IMR-90 (cell line): ENCODE results near the gene ZNF688. TPM values are rescaled to one million over a fixed set of nuclear protein-coding genes. Genes with fewer than 3 reads are reported as not detected.

Experiments
- ATAC-seq: fragments of 200-7000 bp; cut with Tn5 transposase; 2 replicates; pipeline ENCODE4 v1.9.1; 2020; ENCODE audit warnings: low read depth, mild to moderate bottlenecking, moderate library complexity
- BruUV-seq: library from RNA; stranded (reverse); fragments of 400-500 nt; replicated peaks from 2 replicates; lab custom pipeline; 2021; lab: Mats Ljungman, UMichigan
- CTCF ChIA-PET: fragments of 300-600 bp; formaldehyde crosslinking; extraction: SDS; loops from one replicate; lab custom pipeline; 2021; ENCODE audit warnings: antibody characterized with exemption; lab: Yijun Ruan, JAX
- POLR2A ChIA-PET: fragments of 300-600 bp; sonication (Branson Sonifier 250); formaldehyde crosslinking; loops from one replicate; lab custom pipeline; 2022; ENCODE audit warnings: antibody characterized with exemption; ENCODE audit not compliant: unreplicated experiment; lab: Charles Lee
- DNase-seq: peaks from one replicate; pipeline ENCODE4 v3.0.0; 2013
- H2AFZ ChIP-seq: replicated peaks from 2 replicates; pipeline ENCODE3; 2013; ENCODE audit warnings: low read length, mild to moderate bottlenecking; ENCODE audit not compliant: poor library complexity
- H2AK5ac ChIP-seq: 2 replicates; pipeline ENCODE4 v1.6.1; 2013; ENCODE audit warnings: low read depth, low read length, inconsistent platforms
- H2AK9ac ChIP-seq: replicated peaks from 2 replicates; pipeline ENCODE3; 2013; ENCODE audit warnings: mild to moderate bottlenecking, low read depth, low read length, moderate library complexity; ENCODE audit not compliant: poor library complexity
- H2BK120ac ChIP-seq: 2 replicates; pipeline ENCODE4 v1.6.1; 2013; ENCODE audit warnings: low read depth, low read length, inconsistent platforms
- H2BK15ac ChIP-seq: 3 replicates; pipeline ENCODE4 v1.6.1; 2013; ENCODE audit warnings: low read depth, low read length, inconsistent platforms
- H2BK20ac ChIP-seq: 2 replicates; pipeline ENCODE4 v1.6.1; 2013; ENCODE audit warnings: low read depth, mild to moderate bottlenecking, inconsistent platforms, low read length, moderate library complexity
- H2BK5ac ChIP-seq: 2 replicates; pipeline ENCODE4 v1.6.1; 2013; ENCODE audit warnings: mild to moderate bottlenecking, low read depth, low read length, inconsistent platforms; ENCODE audit not compliant: poor library complexity, severe bottlenecking
- H3K14ac ChIP-seq: replicated peaks from 2 replicates; pipeline ENCODE4 v1.6.1; 2013; ENCODE audit warnings: low read depth, low read length, inconsistent platforms
- H3K18ac ChIP-seq: 2 replicates; pipeline ENCODE4 v1.6.1; 2013; ENCODE audit warnings: low read depth, low read length, control low read depth
- H3K23ac ChIP-seq: 2 replicates; pipeline ENCODE4 v1.6.1; 2013; ENCODE audit warnings: low read depth, low read length, inconsistent platforms
- H3K27ac ChIP-seq: 2 replicates; pipeline ENCODE4 v1.5.1; 2013; ENCODE audit warnings: mild to moderate bottlenecking, control low read depth, low read length; ENCODE audit not compliant: insufficient read depth
- H3K27me3 ChIP-seq: 2 replicates; pipeline ENCODE4 v1.6.1; 2013; ENCODE audit warnings: low read length; ENCODE audit not compliant: control insufficient read depth, insufficient read depth
- H3K36me3 ChIP-seq: 2 replicates; pipeline ENCODE4 v1.6.1; 2013; ENCODE audit warnings: low read length, mixed read lengths; ENCODE audit not compliant: control insufficient read depth, insufficient read depth
- H3K4ac ChIP-seq: 2 replicates; pipeline ENCODE4 v1.6.1; 2013; ENCODE audit warnings: low read depth, low read length, inconsistent platforms
- H3K4me1 ChIP-seq: 2 replicates; pipeline ENCODE4 v1.6.1; 2013; ENCODE audit warnings: low read length, mixed read lengths; ENCODE audit not compliant: control insufficient read depth, insufficient read depth
- H3K4me2 ChIP-seq: 2 replicates; pipeline ENCODE4 v1.6.1; 2013; ENCODE audit warnings: low read depth, mild to moderate bottlenecking, control low read depth, low read length, moderate library complexity
- H3K4me3 ChIP-seq: 2 replicates; pipeline ENCODE4 v1.5.1; 2013; ENCODE audit warnings: low read depth, mild to moderate bottlenecking, control low read depth, low read length, moderate library complexity; ENCODE audit not compliant: insufficient read depth
- H3K56ac ChIP-seq: 2 replicates; pipeline ENCODE4 v1.6.1; 2013; ENCODE audit warnings: low read length, inconsistent platforms; ENCODE audit not compliant: insufficient read depth; ENCODE audit errors: extremely low read depth
- H3K79me1 ChIP-seq, 2 experiments: 2 replicates each; pipeline ENCODE4 v1.6.1; 2013; ENCODE audit warnings: low read length in 2 of 2, inconsistent platforms in 1 of 2, low read depth in 1 of 2
- H3K9ac ChIP-seq: 2 replicates; pipeline ENCODE4 v1.6.1; 2013; ENCODE audit warnings: low read depth, low read length, control low read depth
- H3K9me1 ChIP-seq: 2 replicates; pipeline ENCODE4 v1.6.1; 2013; ENCODE audit warnings: low read length, inconsistent platforms; ENCODE audit not compliant: insufficient read depth
- H3K9me3 ChIP-seq: 2 replicates; pipeline ENCODE4 v1.6.1; 2013; ENCODE audit warnings: low read length; ENCODE audit not compliant: control insufficient read depth, insufficient read depth
- H4K20me1 ChIP-seq: 2 replicates; pipeline ENCODE4 v1.6.1; 2013; ENCODE audit warnings: low read length, inconsistent platforms; ENCODE audit not compliant: insufficient read depth
- H4K5ac ChIP-seq: 2 replicates; pipeline ENCODE4 v1.6.1; 2013; ENCODE audit warnings: mild to moderate bottlenecking, low read depth, low read length, control low read depth
- H4K8ac ChIP-seq, 2 experiments: 2 replicates each; pipeline ENCODE4 v1.6.1; 2013; ENCODE audit warnings: low read depth in 2 of 2, low read length in 2 of 2, control low read depth in 1 of 2, inconsistent platforms in 1 of 2
- H4K91ac ChIP-seq: 2 replicates; pipeline ENCODE4 v1.6.1; 2013; ENCODE audit warnings: low read depth, low read length, inconsistent platforms; ENCODE audit not compliant: insufficient read depth
- CEBPB ChIP-seq: IDR thresholded peaks from 2 replicates; pipeline ENCODE4 v1.6.1; 2012; ENCODE audit warnings: low read depth, low read length, improper control_type of control experiment
- ELK1 ChIP-seq: fragments of 150-350 bp; IDR thresholded peaks from 2 replicates; pipeline ENCODE4 v1.6.1; 2016; ENCODE audit warnings: low read depth, mild to moderate bottlenecking, low read length, moderate library complexity, borderline replicate concordance
- NFE2L2 ChIP-seq: fragments of 150-350 bp; IDR thresholded peaks from 2 replicates; pipeline ENCODE4 v1.6.1; 2016; ENCODE audit warnings: low read depth, mild to moderate bottlenecking, low read length
- WGBS, 2 experiments: methylation state at CpG; one replicate each; pipeline versions ENCODE4 v1.1.5 to v1.1.7; 2013; ENCODE audit warnings: missing lambda C conversion rate in 2 of 2; ENCODE audit not compliant: insufficient read length in 1 of 2; ENCODE audit errors: extremely low coverage in 2 of 2; 5-methylcytosine and 5-hydroxymethylcytosine counted together
- dilution Hi-C: fragments of 300-500 bp; cut with HindIII; formaldehyde crosslinking; loops from one replicate; pipeline ENCODE4 v1.14.3; 2018; ENCODE audit warnings: low sequenced_read_pairs; ENCODE audit not compliant: unreplicated experiment
- in situ Hi-C: fragments of 300-500 bp; cut with MboI; formaldehyde crosslinking; loops from 3 replicates; pipeline ENCODE4 v1.14.3; 2019; ENCODE audit warnings: low sequenced_read_pairs, inconsistent platforms, mixed read lengths
- intact Hi-C: fragments of 100-400 bp; cut with micrococcal nuclease; formaldehyde crosslinking; loops from 2 replicates; pipeline ENCODE4 v1.10.0; 2022
- polyA plus RNA-seq, 3 experiments: library from polyadenylated mRNA; depleted of rRNA; stranded (reverse); fragments of >200 nt; gene quantifications; 2 replicates each; pipeline ENCODE4 v1.2.3, GENCODE V29; 2012; ENCODE audit warnings: low replicate concordance in 1 of 3
- total RNA-seq: library from RNA; depleted of rRNA; stranded (reverse); fragments of >200 nt; gene quantifications from 2 replicates; pipeline ENCODE4 v1.2.3, GENCODE V29; 2012
- TF ChIP-seq, protein P1 (sequence below): conservative IDR thresholded peaks from 2 replicates; pipeline ENCODE4 v1.5.1; 2012; ENCODE audit warnings: mild to moderate bottlenecking, low read depth, low read length, improper control_type of control experiment

Gene ZNF688
- total and polyA plus RNA-seq, 2 of the 4 experiments (the other 2 are of a cell fraction), result 1.8 to 3.7 TPM

DNA sequence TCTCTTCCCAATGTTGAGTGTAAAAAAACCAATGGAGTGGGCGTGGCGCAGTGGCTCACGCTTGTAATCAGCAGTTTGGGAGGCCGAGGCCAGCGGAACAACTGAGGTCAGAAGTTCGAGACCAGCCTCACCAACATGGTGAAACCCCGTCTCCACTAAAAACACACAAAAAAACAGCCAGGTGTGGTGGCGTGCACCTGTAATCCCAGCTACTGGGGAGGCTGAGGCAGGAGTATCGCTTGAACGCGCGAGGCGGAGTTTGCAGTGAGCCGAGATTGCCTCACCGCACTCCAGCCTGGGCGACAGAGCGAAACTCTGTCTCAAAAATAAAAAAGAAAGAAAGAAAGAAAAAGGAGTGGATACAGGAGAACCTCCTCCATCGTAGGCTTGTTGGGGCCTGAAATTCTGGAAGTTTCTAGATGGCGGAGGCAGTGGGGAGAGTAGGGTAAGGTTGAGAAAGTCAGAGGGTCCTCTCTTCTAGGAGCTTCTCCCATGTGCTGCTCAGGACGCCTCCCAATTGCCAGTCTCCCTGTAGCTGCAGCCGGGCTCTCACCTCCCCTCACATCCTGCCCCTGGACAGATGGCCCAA, 12.6 kb downstream of the ZNF688 start:
- H3K4me2 ChIP-seq, result peak overlapping the region; percentile 86
- H4K8ac ChIP-seq, result peak overlapping the region; percentile 94 to 99
- H3K14ac ChIP-seq, result peak overlapping the region; percentile 98
- BruUV-seq, result no TSS peak
- peak overlapping the region; percentile 97 for H2AK9ac ChIP-seq
- TF ChIP-seq NFE2L2, result no peak
- no peak for TF ChIP-seq ELK1
- TF ChIP-seq CEBPB, result no peak
- TF ChIP-seq, protein P1, sequence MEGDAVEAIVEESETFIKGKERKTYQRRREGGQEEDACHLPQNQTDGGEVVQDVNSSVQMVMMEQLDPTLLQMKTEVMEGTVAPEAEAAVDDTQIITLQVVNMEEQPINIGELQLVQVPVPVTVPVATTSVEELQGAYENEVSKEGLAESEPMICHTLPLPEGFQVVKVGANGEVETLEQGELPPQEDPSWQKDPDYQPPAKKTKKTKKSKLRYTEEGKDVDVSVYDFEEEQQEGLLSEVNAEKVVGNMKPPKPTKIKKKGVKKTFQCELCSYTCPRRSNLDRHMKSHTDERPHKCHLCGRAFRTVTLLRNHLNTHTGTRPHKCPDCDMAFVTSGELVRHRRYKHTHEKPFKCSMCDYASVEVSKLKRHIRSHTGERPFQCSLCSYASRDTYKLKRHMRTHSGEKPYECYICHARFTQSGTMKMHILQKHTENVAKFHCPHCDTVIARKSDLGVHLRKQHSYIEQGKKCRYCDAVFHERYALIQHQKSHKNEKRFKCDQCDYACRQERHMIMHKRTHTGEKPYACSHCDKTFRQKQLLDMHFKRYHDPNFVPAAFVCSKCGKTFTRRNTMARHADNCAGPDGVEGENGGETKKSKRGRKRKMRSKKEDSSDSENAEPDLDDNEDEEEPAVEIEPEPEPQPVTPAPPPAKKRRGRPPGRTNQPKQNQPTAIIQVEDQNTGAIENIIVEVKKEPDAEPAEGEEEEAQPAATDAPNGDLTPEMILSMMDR, result no peak
- H2AFZ ChIP-seq, result peak overlapping the region; percentile 97
- no peaks in the 10 kb centered on the region for H3K4me1 ChIP-seq
- H2AK5ac ChIP-seq, result peak overlapping the region; percentile 87
- peaks cover 17% of the 10 kb centered on the region for H3K36me3 ChIP-seq
- no peaks in the 10 kb centered on the region; the same call in 1 of the 2 replicates for H4K20me1 ChIP-seq
- DNase-seq, result no peak
- H3K4me3 ChIP-seq, result peak overlapping the region; percentile 44; the same call in 1 of the 2 replicates
- 87% methylated on average over 11 of the region's 21 CpGs; no CpG with 5 or more reads in 1 of the 2 experiments for WGBS, 2 experiments
- ChIA-PET POLR2A (no interaction called here), CTCF (interaction anchor here (0.6 kb wide), 2 partner anchors 77 to 399 kb away, joined by 3 to 5 read pairs; no protein-coding TSS in a partner anchor)
- H3K18ac ChIP-seq, result peak overlapping the region; percentile 71
- H2BK20ac ChIP-seq, result peak overlapping the region; percentile 18; the same call in 1 of the 2 replicates
- peak overlapping the region; percentile 93 for H4K5ac ChIP-seq
- H2BK15ac ChIP-seq, result peak overlapping the region; percentile 31; the same call in 1 of the 3 replicates
- H3K9me3 ChIP-seq, result no peaks in the 10 kb centered on the region
- no peaks in the 10 kb centered on the region for H3K9me1 ChIP-seq
- peak overlapping the region; percentile 96 for H4K91ac ChIP-seq
- in situ Hi-C loops, result no loop called here
- H3K23ac ChIP-seq, result peak overlapping the region; percentile 83; the same call in 1 of the 2 replicates
- no peaks in the 10 kb centered on the region for H3K27me3 ChIP-seq
- no peak overlapping the region for H3K56ac ChIP-seq
- peak overlapping the region; percentile 67 for H3K27ac ChIP-seq
- H3K9ac ChIP-seq, result peak overlapping the region; percentile 56
- dilution Hi-C loops, result no loop called here
- H2BK5ac ChIP-seq, result peak overlapping the region; percentile 68
- H3K79me1 ChIP-seq, result peaks cover 7 to 28% of the 10 kb centered on the region in 2 experiments; a peak in 2 of 4 replicates
- ATAC-seq, result no peak
- intact Hi-C loops, result loop anchor here (1.0 kb wide), 1 partner anchor 26 kb away; the partner anchor contains the start of gene ZNF785
- H3K4ac ChIP-seq, result peak overlapping the region; percentile 98
- H2BK120ac ChIP-seq, result peak overlapping the region; percentile 55; the same call in 1 of the 2 replicates
